ENCODE results near the gene TFPI.

- TF ChIP-seq, protein P1, sequence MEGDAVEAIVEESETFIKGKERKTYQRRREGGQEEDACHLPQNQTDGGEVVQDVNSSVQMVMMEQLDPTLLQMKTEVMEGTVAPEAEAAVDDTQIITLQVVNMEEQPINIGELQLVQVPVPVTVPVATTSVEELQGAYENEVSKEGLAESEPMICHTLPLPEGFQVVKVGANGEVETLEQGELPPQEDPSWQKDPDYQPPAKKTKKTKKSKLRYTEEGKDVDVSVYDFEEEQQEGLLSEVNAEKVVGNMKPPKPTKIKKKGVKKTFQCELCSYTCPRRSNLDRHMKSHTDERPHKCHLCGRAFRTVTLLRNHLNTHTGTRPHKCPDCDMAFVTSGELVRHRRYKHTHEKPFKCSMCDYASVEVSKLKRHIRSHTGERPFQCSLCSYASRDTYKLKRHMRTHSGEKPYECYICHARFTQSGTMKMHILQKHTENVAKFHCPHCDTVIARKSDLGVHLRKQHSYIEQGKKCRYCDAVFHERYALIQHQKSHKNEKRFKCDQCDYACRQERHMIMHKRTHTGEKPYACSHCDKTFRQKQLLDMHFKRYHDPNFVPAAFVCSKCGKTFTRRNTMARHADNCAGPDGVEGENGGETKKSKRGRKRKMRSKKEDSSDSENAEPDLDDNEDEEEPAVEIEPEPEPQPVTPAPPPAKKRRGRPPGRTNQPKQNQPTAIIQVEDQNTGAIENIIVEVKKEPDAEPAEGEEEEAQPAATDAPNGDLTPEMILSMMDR (IDR thresholded peaks at IDR 0.05; ENCODE audit: poor library complexity), result no peak
- no peak for TF ChIP-seq EZH2phosphoT487 (IDR thresholded peaks at IDR 0.05; ENCODE audit: low read depth, severe bottlenecking, unreplicated experiment)
Measured at GRCh38 chr2:187528042-187528441, 26.2 kb downstream of the TFPI start.

All from hepatocyte (in vitro differentiated cells).